Activated CD4-positive, CD25-positive, alpha-beta regulatory T cell treated with anti-CD3 and anti-CD28 coated beads, Interleukin-2, amount 50 U/mL, for 72 hours (primary cell): ENCODE results near the gene NSRP1.
"Not testable (repeated sequence)": the region's sequence is repeated elsewhere in the genome, so short reads cannot be mapped to it uniquely, and the experiment has no call there.

Source experiments
- DNase-seq: peaks from one replicate; pipeline ENCODE4 v3.0.0; 2021

NSRP1 gene

DNA sequence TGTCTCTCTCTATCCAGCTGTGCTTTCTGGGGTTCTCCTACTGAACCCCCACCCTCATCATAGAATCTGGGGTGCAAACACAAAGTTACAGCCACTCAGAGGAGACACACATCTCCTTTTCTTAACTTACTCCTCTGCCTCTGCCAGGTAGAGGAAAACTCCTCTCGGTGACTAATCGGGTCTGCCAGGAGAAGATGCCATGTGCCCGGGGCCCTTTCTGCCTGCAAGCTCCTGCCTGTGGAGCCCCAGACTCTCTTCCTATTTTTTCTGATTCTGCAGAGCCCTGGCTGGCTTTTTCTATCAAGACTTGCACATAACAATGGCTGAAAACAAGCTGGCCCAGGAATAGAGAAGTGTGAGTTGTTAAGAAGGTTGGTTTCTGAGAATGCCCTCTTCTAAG, 108.5 kb downstream of the NSRP1 start:
- no peak for DNase-seq

DNA sequence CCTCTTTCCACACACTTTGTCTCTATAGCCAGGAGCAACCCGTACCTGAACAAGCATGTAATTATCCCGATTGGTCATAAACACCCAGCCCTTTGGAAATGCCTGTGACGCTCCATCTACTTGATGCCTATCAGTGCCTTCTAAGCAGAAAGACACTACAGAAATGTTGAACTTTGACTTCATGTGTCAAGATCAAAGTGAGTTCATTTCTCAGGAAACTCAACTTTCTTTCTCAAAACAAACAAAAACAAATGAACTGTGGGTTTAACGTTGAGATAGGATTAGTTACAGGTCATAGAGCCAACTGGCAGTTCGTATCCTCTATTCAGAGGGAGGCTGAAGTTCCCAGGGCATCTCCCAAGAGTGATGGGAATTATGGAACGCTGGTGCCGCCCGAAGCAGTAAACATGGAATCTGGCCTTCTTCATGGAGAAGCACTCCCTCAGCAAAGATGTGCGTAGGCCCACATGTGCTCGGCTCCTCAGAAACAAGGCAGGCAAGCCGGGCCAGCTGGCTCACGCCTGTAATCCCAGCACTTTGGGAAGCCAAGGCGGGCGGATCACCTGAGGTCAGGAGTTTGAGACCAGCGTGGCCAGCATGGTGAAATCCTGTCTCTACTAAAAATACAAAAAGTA, 109.4 kb downstream of the NSRP1 start:
- no peak for DNase-seq

DNA sequence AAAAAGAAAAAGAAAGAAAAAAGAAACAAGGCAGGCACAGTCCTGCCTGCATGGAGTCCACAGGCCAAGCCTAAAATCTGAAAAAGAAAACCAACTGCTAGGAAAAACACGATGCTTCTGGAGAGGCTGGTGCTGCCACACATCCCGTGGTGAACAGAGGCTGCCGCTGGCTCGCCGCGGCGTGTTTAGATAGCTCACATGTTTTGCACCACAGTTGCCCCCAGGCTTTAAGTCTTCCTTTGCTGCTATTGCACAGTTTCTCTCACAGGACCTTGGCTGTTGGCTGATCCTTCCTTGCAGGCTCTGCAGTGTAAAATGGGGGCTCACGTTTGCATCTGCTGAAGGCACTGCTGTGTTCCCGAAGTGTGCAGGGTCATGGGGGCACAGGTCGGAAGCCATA, 110.3 kb downstream of the NSRP1 start:
- DNase-seq, result no peak

DNA sequence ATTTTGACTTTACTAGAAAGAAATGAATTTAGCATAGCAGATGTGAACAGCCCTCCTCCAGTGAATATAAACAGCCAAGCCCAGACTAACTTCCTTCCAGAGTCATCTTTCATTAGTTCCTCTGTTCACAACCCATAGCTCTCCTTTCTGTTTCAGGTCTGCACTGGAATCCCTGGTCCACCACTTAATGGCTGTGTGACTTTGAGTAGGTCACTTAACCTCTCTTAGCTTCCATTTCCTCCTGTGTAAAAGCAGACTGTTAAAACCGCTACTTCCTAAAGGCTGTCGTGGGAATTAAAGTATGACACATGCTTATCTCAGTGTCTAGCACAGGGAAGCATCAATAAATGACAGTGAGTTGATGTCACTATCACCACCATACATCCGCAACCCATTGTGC, 111.4 kb downstream of the NSRP1 start:
- DNase-seq, result no peak

DNA sequence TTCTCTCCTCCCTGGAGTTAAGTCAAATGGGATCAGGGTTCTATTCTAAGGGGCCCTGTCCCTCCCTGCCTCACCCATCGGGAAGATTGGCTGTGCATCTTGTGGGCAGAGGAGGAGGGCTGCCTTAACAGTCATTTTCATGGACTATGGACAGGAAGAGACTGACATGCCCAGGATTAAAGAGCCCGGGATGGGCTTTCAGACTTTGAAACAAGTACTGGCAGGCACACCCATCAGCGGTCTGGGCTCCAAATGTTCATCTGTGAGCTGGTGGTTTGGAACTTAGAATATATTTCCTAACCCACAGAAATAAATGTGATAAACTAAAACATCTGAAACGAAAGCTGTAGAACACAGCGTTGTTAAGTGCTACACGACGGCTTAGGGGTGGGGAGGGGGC, 112.4 kb downstream of the NSRP1 start:
- DNase-seq, result no peak

DNA sequence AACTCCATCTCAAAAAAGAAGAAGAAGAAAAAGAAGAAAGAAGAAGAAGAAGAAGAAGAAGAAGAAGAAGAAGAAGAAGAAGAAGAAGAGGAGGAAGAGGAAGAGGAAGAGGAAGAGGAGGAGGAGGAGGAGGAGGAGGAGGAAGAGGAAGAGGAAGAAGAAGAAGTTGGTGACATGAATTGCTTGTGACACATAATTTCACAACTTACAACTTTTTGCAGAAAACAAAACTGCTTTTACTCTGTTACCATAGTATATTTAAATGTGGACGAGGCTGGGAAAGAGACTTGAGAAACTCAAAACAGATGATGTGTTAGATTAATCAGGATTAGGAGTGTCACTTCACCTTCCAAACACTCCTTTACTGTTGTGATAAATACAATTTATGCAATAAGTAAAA, 113.4 kb downstream of the NSRP1 start:
- not testable (repeated sequence) for DNase-seq

DNA sequence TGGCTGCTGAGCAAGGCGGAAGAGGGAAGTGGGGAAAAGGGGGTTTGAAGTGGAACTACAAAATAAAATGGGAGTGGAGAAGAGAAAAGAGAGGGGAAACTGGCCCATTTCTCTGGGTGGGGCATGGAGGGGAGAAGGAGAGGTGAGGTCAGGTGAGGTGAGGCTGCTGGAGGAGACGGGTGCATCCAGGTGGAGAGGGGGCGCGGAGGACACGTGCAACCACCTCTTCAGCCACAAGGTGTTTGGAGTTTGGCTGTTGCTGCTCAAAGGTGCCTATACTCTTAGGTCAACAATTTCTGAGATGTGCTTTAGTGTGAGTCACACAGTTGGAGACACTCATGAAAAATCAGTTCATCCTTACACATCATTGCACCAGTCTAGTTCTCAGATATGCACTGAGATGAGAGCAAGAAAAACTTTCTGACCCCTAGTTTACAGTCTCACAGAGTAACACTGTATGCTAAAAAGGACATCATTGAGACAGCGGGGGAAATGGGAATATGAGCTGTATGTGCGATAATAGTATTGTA, 114.0 kb downstream of the NSRP1 start:
- no peak for DNase-seq

DNA sequence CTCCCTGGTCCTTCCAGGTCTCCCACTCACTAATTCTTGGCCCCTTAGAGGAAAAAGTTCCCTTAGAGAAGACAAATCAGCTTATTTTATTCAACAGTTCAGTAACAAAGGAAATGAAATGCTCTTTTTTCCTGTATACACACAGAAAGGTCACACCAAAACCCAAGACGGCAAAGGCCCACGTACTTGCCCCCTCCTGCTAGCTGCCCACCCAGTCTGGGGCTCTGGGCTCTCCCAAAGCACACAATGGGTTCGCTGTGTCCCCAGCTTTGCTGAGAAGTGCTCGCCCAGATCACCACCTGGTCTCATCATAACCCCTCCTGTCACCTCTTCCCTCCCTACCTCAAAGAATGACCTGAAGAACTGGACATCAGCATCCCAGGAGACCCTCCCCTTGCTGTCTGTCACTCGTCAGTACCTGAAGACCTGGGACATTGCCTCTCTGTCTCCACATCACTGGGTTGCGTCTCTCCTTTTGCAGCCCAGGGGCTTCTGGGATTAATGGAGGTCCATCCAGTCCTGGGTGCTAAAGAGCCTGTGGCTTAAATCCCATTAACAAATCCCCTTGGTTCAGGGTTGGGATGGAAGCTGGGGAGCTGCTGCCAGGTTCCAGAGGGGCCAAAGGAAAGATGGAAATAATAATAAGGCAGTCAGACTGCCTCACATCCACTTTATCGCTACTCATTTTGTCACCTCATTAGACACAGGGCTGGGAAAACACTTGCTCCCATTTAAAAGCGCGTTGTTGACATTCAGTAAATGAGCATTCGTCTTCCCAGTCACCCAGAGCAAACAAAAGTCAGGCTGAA, 115.6 kb downstream of the NSRP1 start:
- no peak for DNase-seq

DNA sequence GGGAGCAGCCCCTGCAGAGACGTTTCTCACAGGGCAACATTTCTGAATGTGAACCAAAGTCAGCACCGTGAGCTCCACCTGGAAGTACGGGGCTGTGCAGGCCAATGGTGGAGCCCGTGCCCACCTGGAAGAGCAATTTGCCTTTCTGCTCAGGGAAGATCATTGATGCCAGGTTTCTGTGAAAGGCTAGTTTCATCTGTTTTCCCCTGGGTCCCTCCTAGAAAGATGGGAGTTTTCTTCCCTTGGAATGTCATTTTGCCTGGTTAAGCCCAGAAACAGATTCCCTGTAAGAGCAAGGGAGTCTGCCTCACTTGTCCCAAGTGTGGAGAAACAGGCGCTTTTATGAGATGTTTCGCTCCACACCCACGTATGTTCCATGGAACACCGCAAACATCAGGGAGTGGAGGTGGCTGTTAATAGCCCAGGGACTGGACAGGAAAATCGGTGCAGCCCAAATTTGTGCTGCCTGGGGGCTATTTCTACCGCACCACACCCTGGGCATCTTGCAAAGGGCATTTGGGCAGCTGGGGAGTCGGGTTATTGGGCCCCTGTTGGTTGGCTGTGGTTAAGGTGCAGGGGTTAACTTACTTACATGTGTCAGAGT, 116.3 kb downstream of the NSRP1 start:
- no peak for DNase-seq

DNA sequence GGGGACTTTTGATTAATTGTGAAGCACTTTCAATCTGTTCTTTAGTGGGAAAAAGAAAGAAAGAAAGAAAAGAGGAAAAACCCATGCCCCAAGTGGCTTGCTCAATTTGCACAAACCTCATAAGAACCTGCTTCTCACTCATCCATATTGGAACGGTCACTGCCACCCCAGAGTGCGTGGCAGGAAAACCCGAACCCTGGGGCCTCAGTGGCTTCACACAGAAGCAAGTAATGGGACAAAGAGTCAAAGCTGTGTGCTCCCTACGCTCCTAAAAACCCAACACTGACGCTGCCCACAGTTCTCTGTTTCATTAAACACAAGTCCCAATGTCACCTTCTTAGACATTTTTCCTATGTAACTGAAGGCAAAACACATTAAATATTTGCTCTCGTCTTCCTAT, 117.7 kb downstream of the NSRP1 start:
- no peak for DNase-seq

DNA sequence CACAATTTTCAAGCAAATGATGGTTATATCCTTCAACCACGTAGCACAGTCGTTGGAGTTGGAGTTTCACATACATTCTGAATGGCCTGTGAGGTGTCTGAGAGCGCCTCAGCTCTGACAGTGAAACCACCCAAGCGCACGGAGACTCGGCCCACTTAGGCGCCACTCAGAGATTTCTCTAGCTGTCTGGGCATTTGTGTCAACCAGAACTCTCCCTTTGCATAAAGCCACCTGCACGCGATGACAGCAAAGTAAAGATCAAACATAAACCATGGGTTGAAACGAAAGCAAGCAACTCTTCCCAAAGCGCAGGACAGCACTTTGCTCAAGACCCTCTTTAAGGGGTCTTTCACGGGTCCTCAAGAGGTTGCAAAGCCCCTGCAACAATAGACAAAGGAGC, 118.3 kb downstream of the NSRP1 start:
- no peak for DNase-seq

DNA sequence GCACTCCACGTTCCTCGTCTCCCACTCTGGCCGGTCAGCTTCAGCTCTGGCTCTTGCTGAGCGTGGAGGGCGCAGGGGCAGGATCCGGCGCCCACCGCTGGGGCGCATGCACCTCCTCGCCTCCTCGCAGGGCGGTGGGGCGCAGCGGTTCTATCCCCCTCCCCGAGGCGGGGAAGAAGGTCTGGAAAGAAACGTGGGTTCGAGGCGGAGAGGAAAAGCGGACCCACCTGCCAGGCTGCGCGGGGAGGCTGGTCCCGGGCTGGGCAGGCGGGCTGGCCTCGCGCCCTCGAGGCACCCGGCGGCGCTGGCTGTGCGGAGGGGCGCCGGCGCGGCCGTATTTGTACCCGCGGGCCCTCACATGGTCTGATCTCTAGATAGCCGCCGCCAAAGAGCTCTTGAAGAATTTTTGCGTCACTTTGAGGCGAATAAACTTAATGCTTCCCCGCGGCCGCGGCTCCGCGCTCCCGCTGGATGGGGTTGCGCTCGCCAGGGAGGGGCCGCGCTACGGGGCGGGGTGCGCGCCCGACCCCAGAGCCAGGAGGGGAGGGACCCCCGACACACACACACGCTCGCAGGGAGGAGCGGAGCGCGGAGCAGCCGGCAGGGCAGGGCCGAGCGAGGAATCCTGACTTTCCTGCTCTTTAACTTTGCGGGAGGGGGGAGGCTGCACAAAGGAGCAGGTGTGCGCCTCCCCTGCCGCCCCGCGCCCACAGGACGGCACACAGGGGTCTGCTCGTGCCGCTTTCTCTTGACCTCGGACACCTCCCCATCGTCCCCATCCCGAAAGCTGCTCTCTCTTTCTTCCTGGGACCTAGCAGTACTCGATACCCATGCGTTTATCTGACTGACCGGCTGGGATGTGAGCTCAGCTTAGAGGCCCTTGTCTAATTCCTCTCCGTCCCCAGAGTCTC, 119.0 kb downstream of the NSRP1 start, which contains the start of gene SLC6A4:
Gene SLC6A4 (minus strand): TSS at position 312 of the 911 bp plus-strand sequence. CDS start 13,739 bp downstream, outside the sequence.
- DNase-seq, result no peak
